NCI-H2196 (cell line): ENCODE results near the gene PYROXD2.

ENCODE experiments used
- DNase-seq: peaks from one replicate; lab custom pipeline; 2025; ENCODE audit not compliant: unreplicated experiment; lab: John Stamatoyannopoulos, UW

Gene PYROXD2

DNA sequence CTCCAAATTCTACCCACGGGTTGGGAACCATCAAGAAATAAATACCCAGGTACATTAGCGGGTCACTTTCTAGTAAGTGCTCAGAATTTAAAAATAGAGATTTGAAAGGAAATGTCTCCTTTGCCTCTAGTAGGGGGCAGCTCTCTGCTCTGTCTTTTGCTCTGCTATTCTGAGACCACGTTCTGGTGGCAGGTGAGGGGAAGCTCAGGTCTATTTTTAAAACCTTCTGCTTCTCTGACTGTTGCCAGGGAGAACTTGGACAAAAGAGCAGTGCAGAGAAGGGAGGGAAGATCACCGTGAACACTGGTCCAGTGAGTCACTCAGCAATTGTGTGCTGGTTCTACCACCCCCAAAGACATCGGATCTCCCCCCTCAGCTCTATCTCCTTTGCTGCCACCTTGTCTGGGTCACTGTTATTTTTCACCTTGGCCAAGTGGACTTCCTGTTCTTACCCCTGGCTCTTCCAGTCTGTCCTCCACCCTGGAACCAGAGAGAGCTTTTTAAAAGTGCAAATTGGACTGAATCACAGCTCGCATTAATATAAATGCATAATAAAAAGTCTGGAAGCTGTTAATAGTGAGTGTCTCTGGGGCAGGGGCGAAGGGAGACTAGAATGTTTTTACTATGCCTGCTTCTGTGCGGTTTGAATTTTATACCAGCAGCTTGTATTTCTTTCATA, 74.6 kb downstream of the PYROXD2 start:
- DNase-seq = peak; percentile 10

DNA sequence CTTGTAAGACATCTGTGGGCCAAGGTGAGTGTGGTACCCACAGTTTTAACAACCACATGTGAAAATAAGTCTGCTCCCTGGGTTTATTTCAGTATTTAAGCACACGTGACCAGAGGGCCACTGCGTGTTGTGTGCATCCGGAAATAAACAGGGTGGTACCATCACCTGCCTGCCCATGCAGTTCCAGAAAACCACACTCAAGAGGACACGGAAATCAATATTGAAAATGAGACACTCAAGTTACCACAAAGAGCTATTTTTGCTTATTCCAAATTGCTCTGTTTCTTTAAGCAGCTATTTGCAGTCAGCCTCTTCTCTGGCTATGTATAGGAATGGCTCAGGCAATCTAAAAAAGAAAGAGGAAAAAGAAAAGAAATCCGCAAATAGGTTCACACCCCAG, 75.2 kb downstream of the PYROXD2 start:
- DNase-seq = peak; percentile 8

DNA sequence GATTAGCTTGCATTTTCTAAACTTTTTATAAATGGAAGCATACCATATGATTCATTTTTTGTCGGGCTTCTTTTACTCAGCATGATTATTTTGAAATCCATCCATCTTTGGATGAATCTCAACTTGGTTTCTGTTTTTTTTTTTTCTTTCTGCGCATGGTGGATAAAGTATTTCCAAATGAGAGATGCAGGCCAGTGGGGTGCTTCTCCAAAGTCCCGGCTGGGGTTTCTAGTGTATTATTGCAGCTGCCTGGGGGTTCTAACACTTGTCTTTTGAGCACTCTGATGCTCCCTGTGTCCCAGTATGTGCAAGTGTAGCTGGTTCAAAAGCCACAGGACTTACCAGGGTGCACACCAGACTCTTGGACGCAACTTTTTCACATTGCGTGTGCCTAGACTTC, 76.1 kb downstream of the PYROXD2 start:
- DNase-seq = no peak

DNA sequence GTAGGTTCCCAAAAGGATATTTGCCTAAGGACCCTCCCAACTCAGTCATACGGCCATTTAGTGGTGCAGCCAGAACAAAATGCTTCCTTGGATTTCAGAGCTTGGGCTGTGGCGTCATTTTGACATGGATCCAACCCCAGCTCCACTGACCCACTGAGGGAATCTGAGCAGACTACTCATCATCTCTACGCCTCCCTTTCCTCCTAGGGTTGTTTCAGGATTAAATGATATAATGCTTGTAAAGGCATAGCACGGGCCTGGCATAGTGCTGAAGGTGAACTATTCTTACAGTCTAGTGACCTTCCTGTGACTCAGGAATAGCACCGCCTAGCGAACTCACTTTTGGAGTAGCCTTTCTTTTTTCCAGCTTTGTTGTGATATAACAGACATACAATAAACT, 76.7 kb downstream of the PYROXD2 start:
- DNase-seq = no peak

DNA sequence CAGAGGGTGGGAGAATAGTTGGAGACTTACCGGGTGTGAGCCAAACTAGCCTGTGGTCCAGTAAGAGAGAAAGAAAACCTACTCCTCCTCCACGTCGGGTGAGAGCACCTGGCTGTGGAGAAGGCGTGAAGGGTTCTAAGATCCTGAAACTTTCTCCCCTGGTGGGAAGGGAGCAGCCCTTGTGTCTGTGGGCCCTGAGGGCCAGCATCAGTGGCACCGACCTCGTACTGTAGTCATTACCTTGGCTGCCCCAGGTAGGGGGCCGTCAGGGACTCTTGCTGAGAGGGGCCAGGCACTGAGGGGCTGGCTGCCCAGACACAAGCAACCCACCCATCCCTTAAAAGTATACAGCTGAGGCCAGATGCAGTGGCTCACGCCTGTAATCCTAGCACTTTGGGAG, 77.5 kb downstream of the PYROXD2 start:
- no peak for DNase-seq
